H1 (cell line): ENCODE results near the gene SNED1. TPM values are rescaled to one million over a fixed set of nuclear protein-coding genes. Genes with fewer than 3 reads are reported as not detected.

Source experiments
- CTCF ChIA-PET: fragments of 300-600 bp; sonication (Branson Sonifier 250); formaldehyde crosslinking; loops from one replicate; lab custom pipeline; 2021; ENCODE audit not compliant: partially characterized antibody; lab: Charles Lee
- POLR2A ChIA-PET: fragments of 300-600 bp; sonication (Branson Sonifier 250); formaldehyde crosslinking; loops from one replicate; lab custom pipeline; 2021; ENCODE audit warnings: inconsistent platforms; ENCODE audit not compliant: partially characterized antibody; lab: Charles Lee
- DNase-seq, 2 experiments: peaks; one replicate each; pipeline versions ENCODE4 v3.0.0 to v3.0.0-alpha.2; 2010 to 2022; ENCODE audit warnings: low spot score in 2 of 2, low read depth in 1 of 2, mixed read lengths in 1 of 2
- FAIRE-seq: peaks from 2 replicates; lab custom pipeline; 2011; peaks lifted over from hg19 to GRCh38; lab: Jason Lieb, UNC
- H2AFZ ChIP-seq: 2 replicates; pipeline ENCODE4 v1.8.1; 2012; ENCODE audit warnings: low read length, inconsistent platforms
- H2AK5ac ChIP-seq: 2 replicates; pipeline ENCODE4 v1.6.1; 2013; ENCODE audit warnings: low read depth, low read length
- H2BK120ac ChIP-seq: replicated peaks from 2 replicates; pipeline ENCODE3; 2013; ENCODE audit warnings: low read depth, low read length, inconsistent platforms
- H2BK12ac ChIP-seq: 2 replicates; pipeline ENCODE4 v1.6.1; 2013; ENCODE audit warnings: low read depth, low read length
- H2BK15ac ChIP-seq: 2 replicates; pipeline ENCODE4 v1.6.1; 2013; ENCODE audit warnings: low read length
- H2BK20ac ChIP-seq: 2 replicates; pipeline ENCODE4 v1.6.1; 2013; ENCODE audit warnings: low read length
- H2BK5ac ChIP-seq: 2 replicates; pipeline ENCODE4 v1.6.1; 2013; ENCODE audit warnings: low read depth, low read length
- H3K14ac ChIP-seq: 2 replicates; pipeline ENCODE4 v1.6.1; 2013; ENCODE audit warnings: inconsistent platforms; ENCODE audit not compliant: insufficient read length
- H3K18ac ChIP-seq: 2 replicates; pipeline ENCODE4 v1.6.1; 2013; ENCODE audit warnings: low read length; ENCODE audit errors: extremely low read depth
- H3K23ac ChIP-seq: 2 replicates; pipeline ENCODE4 v1.6.1; 2013; ENCODE audit warnings: inconsistent platforms; ENCODE audit not compliant: insufficient read length
- H3K23me2 ChIP-seq: 2 replicates; pipeline ENCODE4 v1.6.1; 2013; ENCODE audit warnings: low read depth, low read length
- H3K27ac ChIP-seq: 2 replicates; pipeline ENCODE4 v1.6.1; 2011; ENCODE audit warnings: low read depth, low read length, inconsistent platforms
- H3K27me3 ChIP-seq, 4 experiments: replicated peaks in 1 of 4; 1 replicate in 1 of 4; 2 replicates in 3 of 4; pipeline versions ENCODE4 v1.6.1 to v1.8.1; 2011 to 2013; ENCODE audit warnings: low read length in 3 of 4, mild to moderate bottlenecking in 3 of 4, inconsistent platforms in 2 of 4, mixed read lengths in 2 of 4, moderate library complexity in 1 of 4; ENCODE audit not compliant: control insufficient read depth in 3 of 4, insufficient read depth in 3 of 4; ENCODE audit errors: extremely low read depth in 1 of 4
- H3K36me3 ChIP-seq, 4 experiments: 2 replicates each; pipeline versions ENCODE4 v1.6.1 to v1.8.1; 2011 to 2013; ENCODE audit warnings: mild to moderate bottlenecking in 4 of 4, low read length in 3 of 4, moderate library complexity in 2 of 4, control low read depth in 1 of 4, inconsistent platforms in 1 of 4; ENCODE audit not compliant: insufficient read depth in 4 of 4, control insufficient read depth in 2 of 4
- H3K4ac ChIP-seq: replicated peaks from 2 replicates; pipeline ENCODE3; 2013; ENCODE audit warnings: low read length, low read depth, mixed read lengths, inconsistent platforms; ENCODE audit not compliant: insufficient read length
- H3K4me1 ChIP-seq, 4 experiments: replicated peaks in 1 of 4; 1 replicate in 1 of 4; 2 replicates in 3 of 4; pipeline versions ENCODE4 v1.6.1 to v1.8.1; 2011 to 2013; ENCODE audit warnings: low read length in 3 of 4, inconsistent platforms in 2 of 4, mixed read lengths in 1 of 4; ENCODE audit not compliant: insufficient read depth in 4 of 4, control insufficient read depth in 3 of 4
- H3K4me2 ChIP-seq, 2 experiments: 2 replicates each; pipeline versions ENCODE4 v1.6.1 to v1.8.1; 2011 to 2013; ENCODE audit warnings: low read depth in 2 of 2, low read length in 2 of 2, control low read depth in 1 of 2, inconsistent platforms in 1 of 2, mild to moderate bottlenecking in 1 of 2; ENCODE audit not compliant: insufficient read depth in 1 of 2
- H3K4me3 ChIP-seq, 4 experiments: fragments of 200-600, 300-600 bp in 1 of 4; sonication (generic), shearing (Covaris generic), sonication (Bioruptor Twin) in 1 of 4; 2 replicates each; pipeline versions ENCODE4 v1.5.1 to v1.8.1; 2011 to 2016; ENCODE audit warnings: low read length in 4 of 4, low read depth in 3 of 4, control low read depth in 2 of 4, inconsistent platforms in 2 of 4, mild to moderate bottlenecking in 2 of 4, mixed read lengths in 1 of 4, moderate library complexity in 1 of 4; ENCODE audit not compliant: insufficient read depth in 2 of 4; ENCODE audit errors: extremely low read depth in 1 of 4
- H3K56ac ChIP-seq: replicated peaks from 2 replicates; pipeline ENCODE3; 2013; ENCODE audit warnings: low read depth, mild to moderate bottlenecking, mixed read lengths, low read length, inconsistent platforms; ENCODE audit not compliant: insufficient read length
- H3K79me1 ChIP-seq: 2 replicates; pipeline ENCODE4 v1.6.1; 2013; ENCODE audit warnings: low read depth, low read length, control low read depth
- H3K79me2 ChIP-seq, 2 experiments: 2 replicates each; pipeline versions ENCODE4 v1.6.1 to v1.8.1; 2012 to 2013; ENCODE audit warnings: low read length in 2 of 2, mild to moderate bottlenecking in 2 of 2, inconsistent platforms in 1 of 2; ENCODE audit not compliant: insufficient read depth in 2 of 2, control insufficient read depth in 1 of 2
- H3K9ac ChIP-seq, 4 experiments: replicated peaks in 1 of 4; 1 replicate in 1 of 4; 2 replicates in 3 of 4; pipeline versions ENCODE4 v1.6.1 to v1.8.1; 2011 to 2013; ENCODE audit warnings: low read depth in 3 of 4, low read length in 3 of 4, control low read depth in 2 of 4, mild to moderate bottlenecking in 2 of 4, moderate library complexity in 2 of 4, inconsistent platforms in 1 of 4; ENCODE audit errors: extremely low read depth in 1 of 4
- H3K9me3 ChIP-seq, 2 experiments: 2 replicates each; pipeline versions ENCODE4 v1.6.1 to v1.8.1; 2012 to 2013; ENCODE audit warnings: mild to moderate bottlenecking in 2 of 2, moderate library complexity in 2 of 2, control low read depth in 1 of 2, inconsistent platforms in 1 of 2, low read depth in 1 of 2, low read length in 1 of 2, mixed read lengths in 1 of 2; ENCODE audit not compliant: insufficient read depth in 2 of 2
- H4K20me1 ChIP-seq, 2 experiments: replicated peaks in 1 of 2; 2 replicates each; pipeline versions ENCODE3 to v1.8.1; 2011 to 2013; ENCODE audit warnings: inconsistent platforms in 2 of 2, low read length in 2 of 2, mild to moderate bottlenecking in 1 of 2; ENCODE audit not compliant: insufficient read depth in 2 of 2, control insufficient read depth in 1 of 2
- H4K5ac ChIP-seq: 2 replicates; pipeline ENCODE4 v1.6.1; 2013; ENCODE audit warnings: low read length, low read depth, mixed read lengths, inconsistent platforms; ENCODE audit not compliant: insufficient read length
- H4K8ac ChIP-seq: 2 replicates; pipeline ENCODE4 v1.8.0; 2013; ENCODE audit warnings: mild to moderate bottlenecking, moderate library complexity, low read length, inconsistent platforms; ENCODE audit not compliant: insufficient read depth; ENCODE audit errors: extremely low read depth
- H4K91ac ChIP-seq: replicated peaks from 2 replicates; pipeline ENCODE3; 2013; ENCODE audit warnings: low read length, mixed read lengths, inconsistent platforms; ENCODE audit not compliant: insufficient read length
- EZH2 ChIP-seq: fragments of 200-600 bp; sonication (generic); IDR thresholded peaks from 2 replicates; pipeline ENCODE4 v1.7.1; 2012; ENCODE audit warnings: low read depth, mild to moderate bottlenecking, moderate library complexity, low read length, inconsistent platforms; ENCODE audit not compliant: severe bottlenecking
- NRF1 ChIP-seq: IDR thresholded peaks from 2 replicates; pipeline ENCODE4 v1.6.1; 2011; ENCODE audit warnings: mild to moderate bottlenecking, low read depth, low read length, improper control_type of control experiment
- POLR2A ChIP-seq, 2 experiments: IDR thresholded peaks; 1 replicate in 1 of 2; 2 replicates in 1 of 2; pipeline ENCODE4 v1.6.1; 2011; ENCODE audit warnings: low read depth in 2 of 2, low read length in 2 of 2, mild to moderate bottlenecking in 2 of 2; ENCODE audit errors: control extremely low read depth in 1 of 2
- RAD21 ChIP-seq, 2 experiments: IDR thresholded peaks in 1 of 2; conservative IDR thresholded peaks in 1 of 2; 2 replicates each; pipeline ENCODE4 v1.6.1; 2011; ENCODE audit warnings: low read depth in 2 of 2, low read length in 2 of 2, improper control_type of control experiment in 1 of 2, inconsistent platforms in 1 of 2, mild to moderate bottlenecking in 1 of 2, moderate library complexity in 1 of 2
- SAP30 ChIP-seq: fragments of 300-600 bp; sonication (generic); IDR thresholded peaks from 2 replicates; pipeline ENCODE4 v1.7.1; 2012; ENCODE audit warnings: low read length, moderate library complexity, mild to moderate bottlenecking, inconsistent platforms; ENCODE audit not compliant: insufficient read depth, insufficient replicate concordance
- SIX5 ChIP-seq: IDR thresholded peaks from 2 replicates; pipeline ENCODE4 v1.6.1; 2011; ENCODE audit warnings: mild to moderate bottlenecking, low read depth, low read length
- SP1 ChIP-seq: IDR thresholded peaks from 2 replicates; pipeline ENCODE4 v1.6.1; 2011; ENCODE audit warnings: low read depth, low read length
- SP4 ChIP-seq: IDR thresholded peaks from 2 replicates; pipeline ENCODE4 v1.6.1; 2012; ENCODE audit warnings: low read length, inconsistent platforms
- TAF7 ChIP-seq: optimal IDR thresholded peaks from 2 replicates; pipeline ENCODE3; 2011; ENCODE audit warnings: low read depth, mild to moderate bottlenecking, inconsistent platforms, low read length, moderate library complexity, borderline replicate concordance
- ZNF274 ChIP-seq: IDR thresholded peaks from 2 replicates; pipeline ENCODE4 v1.7.0; 2012; ENCODE audit warnings: low read length, borderline replicate concordance; ENCODE audit errors: extremely low read depth
- WGBS, 2 experiments: shearing (Covaris generic) in 1 of 2; methylation state at CpG; one replicate each; pipeline versions ENCODE4 v1.1.6 to v1.1.7; 2013 to 2015; ENCODE audit warnings: low lambda C conversion rate in 2 of 2, mixed read lengths in 2 of 2, inconsistent platforms in 1 of 2, low coverage in 1 of 2, missing lambda C conversion rate in 1 of 2; ENCODE audit not compliant: insufficient replicate concordance in 2 of 2, insufficient coverage in 1 of 2, insufficient read length in 1 of 2; ENCODE audit errors: extremely low coverage in 1 of 2, missing lambda C conversion rate in 1 of 2; 5-methylcytosine and 5-hydroxymethylcytosine counted together
- polyA plus RNA-seq, 7 experiments: library from polyadenylated mRNA; depleted of rRNA in 3 of 7; stranded (reverse) in 5 of 7; unstranded in 2 of 7; fragments of >200 nt in 5 of 7; fragments of 200-250 nt in 2 of 7; gene quantifications; 1 replicate in 5 of 7; 2 replicates in 1 of 7; 4 replicates in 1 of 7; pipeline versions ENCODE4 v1.2.1 to v1.2.3, GENCODE V29; 2011 to 2013; ENCODE audit warnings: missing spikeins in 2 of 7, mixed read lengths in 2 of 7
- total RNA-seq: library from RNA; stranded (reverse); fragmentation: NEBNext Ultra II Directional; extraction: Animal tissue kit (Norgen Biotek cat#: 25700); gene quantifications from 2 replicates; pipeline ENCODE4 v1.2.1, GENCODE V29; 2021
- TF ChIP-seq, protein P1 (sequence below): IDR thresholded peaks from 2 replicates; pipeline ENCODE4 v1.6.1; 2011; ENCODE audit warnings: low read depth, mild to moderate bottlenecking, low read length; ENCODE audit not compliant: insufficient read depth

SNED1 gene
- total and polyA plus RNA-seq, 2 of the 8 experiments (the other 6 are each of a cell fraction or from before 2014, with no cell fraction given) = 1.9 TPM

DNA sequence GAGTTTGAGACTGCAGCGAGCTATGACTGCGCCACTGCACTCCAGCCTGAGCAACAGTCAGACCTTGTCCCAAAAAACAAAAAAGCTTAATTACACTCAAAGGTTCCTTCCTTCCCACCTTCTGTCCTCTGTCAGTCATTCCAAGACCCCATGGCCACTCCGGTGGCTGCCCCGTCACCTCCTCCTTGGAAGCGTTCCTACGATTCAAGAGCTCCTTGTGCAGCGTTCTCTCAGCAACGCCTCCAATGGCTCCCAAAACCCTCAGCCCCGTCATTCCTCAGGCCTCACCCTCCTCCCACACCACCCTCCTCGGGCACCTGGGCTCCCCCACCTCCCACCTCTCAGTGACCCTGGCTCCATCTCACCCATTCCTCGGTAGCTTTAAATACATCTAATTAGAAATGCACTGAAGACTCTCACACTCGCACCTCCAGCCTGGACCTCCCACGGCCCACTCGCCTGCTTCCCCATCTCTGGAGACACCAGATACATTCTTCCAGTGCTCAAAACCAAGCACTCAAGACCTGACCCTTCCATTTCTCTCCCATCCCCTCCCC lies 142.9 kb downstream of the SNED1 start:
- H4K8ac ChIP-seq = no peak overlapping the region; the same call in 1 of the 2 replicates
- no peaks in the 10 kb centered on the region for H3K4me1 ChIP-seq
- H3K27ac ChIP-seq = no peak overlapping the region
- H3K23me2 ChIP-seq = 0 out of 2 replicates have a peak, but pooled peaks cover 3% of the 10 kb centered on the region
- H3K4me3 ChIP-seq = no peak overlapping the region
- CTCF ChIA-PET = interaction anchor here (1.5 kb wide), 1 partner anchor 8 kb away, joined by 4 read pairs; the partner anchor contains the start of gene PASK
- no peak overlapping the region for H3K23ac ChIP-seq
- no peak overlapping the region for H3K14ac ChIP-seq
- no peak overlapping the region for H4K91ac ChIP-seq
- peaks cover 4 to 13% of the 10 kb centered on the region in 2 experiments; a peak in 2 of 4 replicates for H3K79me2 ChIP-seq
- H3K9me3 ChIP-seq = no peaks in the 10 kb centered on the region
- no peak overlapping the region for H3K9ac ChIP-seq
- peaks cover 8% of the 10 kb centered on the region for H3K79me1 ChIP-seq
- H2AFZ ChIP-seq = no peak overlapping the region
- H2BK120ac ChIP-seq = no peak overlapping the region
- DNase-seq = no peak
- H2AK5ac ChIP-seq = no peak overlapping the region
- H2BK20ac ChIP-seq = no peak overlapping the region
- no peak overlapping the region for H2BK12ac ChIP-seq
- H3K4me2 ChIP-seq = no peak overlapping the region
- no peak overlapping the region for H4K5ac ChIP-seq
- H4K20me1 ChIP-seq = peaks cover 0 to 19% of the 10 kb centered on the region in 2 experiments
- H3K56ac ChIP-seq = no peak overlapping the region
- H3K36me3 ChIP-seq = peaks cover 6 to 20% (median 12%) of the 10 kb centered on the region in 4 experiments; a peak in 7 of 8 replicates
- H3K18ac ChIP-seq = no peak overlapping the region
- POLR2A ChIA-PET = interaction anchor here (0.8 to 1.1 kb wide), 2 partner anchors 15 to 18 kb away, joined by 3 to 4 read pairs; no protein-coding TSS in a partner anchor
- 94% methylated on average over 14 of the region's 14 CpGs; no CpG with 5 or more reads in 1 of the 2 experiments for WGBS, 2 experiments
- no peak overlapping the region for H2BK15ac ChIP-seq
- FAIRE-seq = no peak
- H3K4ac ChIP-seq = no peak overlapping the region
- no peak overlapping the region for H2BK5ac ChIP-seq
- H3K27me3 ChIP-seq = no peaks in the 10 kb centered on the region; a peak in 1 of 7 replicates
- TF ChIP-seq SAP30 (no peak), POLR2A (IDR thresholded peaks at IDR 0.05; ENCODE audit: control extremely low read depth in 1 of 2, low read depth in 2 of 2, low read length in 2 of 2) (no peak), TAF7 (no peak), SP1 (no peak), ZNF274 (no peak), SIX5 (no peak), RAD21 (IDR thresholded peaks at IDR 0.05 in 1 of 2, conservative IDR thresholded peaks at IDR 0.05 in 1 of 2; ENCODE audit: low read depth in 2 of 2, low read length in 2 of 2) (no peak), SP4 (no peak), NRF1 (no peak), EZH2 (no peak)
- TF ChIP-seq, protein P1, sequence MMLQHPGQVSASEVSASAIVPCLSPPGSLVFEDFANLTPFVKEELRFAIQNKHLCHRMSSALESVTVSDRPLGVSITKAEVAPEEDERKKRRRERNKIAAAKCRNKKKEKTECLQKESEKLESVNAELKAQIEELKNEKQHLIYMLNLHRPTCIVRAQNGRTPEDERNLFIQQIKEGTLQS = no peak
